GM18951 (cell line): ENCODE results near the gene TMPO.
"Not testable (repeated sequence)": the region's sequence is repeated elsewhere in the genome, so short reads cannot be mapped to it uniquely, and the experiment has no call there.

Source experiments
- POLR2A ChIP-seq: IDR thresholded peaks from 4 replicates; pipeline ENCODE4 v1.6.1; 2011; ENCODE audit warnings: mild to moderate bottlenecking; ENCODE audit not compliant: insufficient read length, insufficient read depth; ENCODE audit errors: extremely low read depth
- in situ Hi-C: fragments of 300-500 bp; cut with MboI; formaldehyde crosslinking; loops from one replicate; pipeline ENCODE4 v1.12.0; 2022; ENCODE audit warnings: low sequenced_read_pairs, mixed read lengths, inconsistent platforms; ENCODE audit not compliant: unreplicated experiment

The TMPO gene

GRCh38 chr12:98490501-98491453, 24.6 kb upstream of the TMPO start:
- in situ Hi-C loops, result no loop called here
- no peak for TF ChIP-seq POLR2A

GRCh38 chr12:98492580-98493140, 22.7 kb upstream of the TMPO start:
- TF ChIP-seq POLR2A, result no peak
- in situ Hi-C loops, result no loop called here

- in situ Hi-C loops, result not testable (repeated sequence)
These were observed 14.1 kb upstream of the TMPO start for GRCh38 chr12:98501266-98501629.

GRCh38 chr12:98503342-98503591, 12.1 kb upstream of the TMPO start:
- in situ Hi-C loops, result no loop called here
- no peak for TF ChIP-seq POLR2A

GRCh38 chr12:98503592-98504367, 11.6 kb upstream of the TMPO start:
- in situ Hi-C loops, result no loop called here
- peak; percentile 68 for TF ChIP-seq POLR2A

- no peak for TF ChIP-seq POLR2A
- in situ Hi-C loops, result no loop called here
These were observed 11.1 kb upstream of the TMPO start for GRCh38 chr12:98504368-98504617.

GRCh38 chr12:98509063-98509462, 6.3 kb upstream of the TMPO start:
- in situ Hi-C loops, result no loop called here
- no peak for TF ChIP-seq POLR2A

GRCh38 chr12:98511806-98512205, 3.6 kb upstream of the TMPO start:
- in situ Hi-C loops, result not testable (repeated sequence)

GRCh38 chr12:98513379-98514322, 1.7 kb upstream of the TMPO start:
- TF ChIP-seq POLR2A, result no peak
- in situ Hi-C loops, result no loop called here

- no peak for TF ChIP-seq POLR2A
- in situ Hi-C loops, result no loop called here
These were observed 456 bp upstream of the TMPO start for GRCh38 chr12:98514982-98515286.

GRCh38 chr12:98516111-98516873, 902 bp downstream of the TMPO start:
- in situ Hi-C loops, result no loop called here

GRCh38 chr12:98519257-98519907, 4.0 kb downstream of the TMPO start:
- in situ Hi-C loops, result no loop called here

More at GRCh38 chr12:98516111-98516873, 902 bp downstream of the TMPO start:
- peak; percentile 69 for TF ChIP-seq POLR2A

More at GRCh38 chr12:98519257-98519907, 4.0 kb downstream of the TMPO start:
- TF ChIP-seq POLR2A, result no peak
